HCT116 (cell line): ENCODE results near the gene ADGRV1. TPM values are rescaled to one million over a fixed set of nuclear protein-coding genes. Genes with fewer than 3 reads are reported as not detected.

Experiments used
- ATAC-seq: fragments of 200-7000 bp; cut with Tn5 transposase; 2 replicates; pipeline ENCODE4 v1.9.1; 2020; ENCODE audit warnings: mild to moderate bottlenecking, moderate library complexity
- BruUV-seq: library from RNA; stranded (reverse); fragments of 400-500 nt; replicated peaks from 2 replicates; lab custom pipeline; 2021; lab: Mats Ljungman, UMichigan
- CTCF ChIA-PET: fragments of 300-600 bp; sonication (Branson Sonifier 250); formaldehyde crosslinking; loops from one replicate; lab custom pipeline; 2021; ENCODE audit warnings: antibody characterized with exemption; lab: Charles Lee
- POLR2A ChIA-PET: fragments of 300-600, 350-600 bp; sonication (Branson Sonifier 250); formaldehyde crosslinking; loops from one replicate; lab custom pipeline; 2021; ENCODE audit warnings: antibody characterized with exemption; lab: Charles Lee
- RAD21 ChIA-PET, 2 experiments: fragments of 300-600 bp; sonication (Branson Sonifier 250); formaldehyde crosslinking; loops; one replicate each; lab custom pipeline; 2023; ENCODE audit warnings: low total read pairs in 2 of 2; ENCODE audit not compliant: uncharacterized antibody in 2 of 2, unreplicated experiment in 2 of 2, low non-redundant PET in 1 of 2; lab: Charles Lee
- DNase-seq: peaks from one replicate; pipeline ENCODE4 v3.0.0-alpha.2; 2010; ENCODE audit warnings: low read depth, low spot score
- H2AFZ ChIP-seq: fragments of 200-600 bp; shearing (Covaris generic), sonication (generic); 2 replicates; pipeline ENCODE4 v1.6.1; 2017; ENCODE audit warnings: low read depth, mixed run types, mixed read lengths, antibody characterized with exemption, low read length; ENCODE audit not compliant: poor library complexity, severe bottlenecking
- H3K27ac ChIP-seq: 2 replicates; pipeline ENCODE4 v1.5.1; 2012; ENCODE audit warnings: low read depth, low read length
- H3K27me3 ChIP-seq: fragments of 200-600 bp; sonication (generic); 2 replicates; pipeline ENCODE4 v1.6.1; 2016; ENCODE audit warnings: mixed run types, low read length, mixed read lengths; ENCODE audit not compliant: insufficient read depth
- H3K36me3 ChIP-seq, 2 experiments: fragments of 200-500 bp in 1 of 2; fragments of 200-600 bp in 1 of 2; sonication (Bioruptor generic) in 1 of 2; sonication (generic) in 1 of 2; 2 replicates each; pipeline versions ENCODE4 v1.5.1 to v1.6.1; 2014 to 2016; ENCODE audit warnings: low read length in 2 of 2, inconsistent platforms in 1 of 2, mixed read lengths in 1 of 2, mixed run types in 1 of 2; ENCODE audit not compliant: insufficient read depth in 2 of 2, control insufficient read depth in 1 of 2
- H3K4me1 ChIP-seq, 2 experiments: fragments of 200-600 bp in 1 of 2; sonication (generic) in 1 of 2; 2 replicates each; pipeline versions ENCODE4 v1.5.1 to v1.6.1; 2012 to 2017; ENCODE audit warnings: low read length in 2 of 2, inconsistent platforms in 1 of 2, mild to moderate bottlenecking in 1 of 2, mixed read lengths in 1 of 2, mixed run types in 1 of 2, moderate library complexity in 1 of 2; ENCODE audit not compliant: insufficient read depth in 2 of 2, control insufficient read depth in 1 of 2
- H3K4me2 ChIP-seq: fragments of 200-600 bp; sonication (generic); 2 replicates; pipeline ENCODE4 v1.6.1; 2017; ENCODE audit warnings: mixed run types, low read length, mixed read lengths
- H3K4me3 ChIP-seq, 2 experiments: fragments of 200-600 bp in 1 of 2; sonication (generic) in 1 of 2; replicated peaks in 1 of 2; 2 replicates each; pipeline ENCODE4 v1.5.1; 2011 to 2016; ENCODE audit warnings: low read length in 2 of 2, control low read depth in 1 of 2, low read depth in 1 of 2, mild to moderate bottlenecking in 1 of 2, mixed read lengths in 1 of 2, mixed run types in 1 of 2
- H3K79me2 ChIP-seq: fragments of 200-600 bp; sonication (generic); 2 replicates; pipeline ENCODE4 v1.6.1; 2017; ENCODE audit warnings: mild to moderate bottlenecking, mixed run types, low read length, moderate library complexity, mixed read lengths; ENCODE audit not compliant: insufficient read depth
- H3K9ac ChIP-seq: fragments of 200-600 bp; sonication (generic); 2 replicates; pipeline ENCODE4 v1.6.1; 2016; ENCODE audit warnings: low read length, mixed read lengths
- H3K9me2 ChIP-seq: fragments of 200-600 bp; sonication (generic), shearing (Covaris generic); 2 replicates; pipeline ENCODE4 v1.6.1; 2017; ENCODE audit warnings: mixed run types, mild to moderate bottlenecking, moderate library complexity; ENCODE audit not compliant: insufficient read depth
- H3K9me3 ChIP-seq, 2 experiments: fragments of 200-500 bp in 1 of 2; fragments of 200-600 bp in 1 of 2; sonication (Bioruptor generic) in 1 of 2; sonication (generic) in 1 of 2; 2 replicates each; pipeline ENCODE4 v1.6.1; 2014 to 2017; ENCODE audit warnings: low read length in 2 of 2, mixed read lengths in 2 of 2, inconsistent platforms in 1 of 2, low read depth in 1 of 2, mild to moderate bottlenecking in 1 of 2, mixed run types in 1 of 2, moderate library complexity in 1 of 2; ENCODE audit not compliant: control insufficient read depth in 1 of 2, insufficient read depth in 1 of 2
- H4K20me1 ChIP-seq: fragments of 200-600 bp; sonication (generic), shearing (Covaris generic); 2 replicates; pipeline ENCODE4 v1.6.1; 2017; ENCODE audit warnings: mixed run types, mild to moderate bottlenecking, moderate library complexity; ENCODE audit not compliant: insufficient read depth
- ATF3 ChIP-seq: IDR thresholded peaks from 2 replicates; pipeline ENCODE4 v1.6.1; 2012
- CBX3 ChIP-seq: IDR thresholded peaks from 2 replicates; pipeline ENCODE4 v1.6.1; 2012; ENCODE audit warnings: low read depth
- CEBPB ChIP-seq: IDR thresholded peaks from 2 replicates; pipeline ENCODE4 v1.6.1; 2012; ENCODE audit warnings: low read depth
- EGR1 ChIP-seq: IDR thresholded peaks from 2 replicates; pipeline ENCODE4 v1.6.1; 2012; ENCODE audit warnings: low read depth
- EZH2 ChIP-seq: fragments of 200-600 bp; sonication (generic); IDR thresholded peaks from 2 replicates; pipeline ENCODE4 v1.6.1; 2017; ENCODE audit warnings: antibody characterized with exemption, mixed run types
- EZH2phosphoT487 ChIP-seq: fragments of 200-600 bp; IDR thresholded peaks from 2 replicates; pipeline ENCODE4 v1.6.1; 2018; ENCODE audit warnings: antibody characterized with exemption, borderline replicate concordance
- FOSL1 ChIP-seq: IDR thresholded peaks from 2 replicates; pipeline ENCODE4 v1.6.1; 2012; ENCODE audit warnings: low read depth
- POLR2AphosphoS5 ChIP-seq: IDR thresholded peaks from 2 replicates; pipeline ENCODE4 v1.6.1; 2011; ENCODE audit warnings: mild to moderate bottlenecking, low read depth, low read length, moderate library complexity
- SIN3A ChIP-seq: IDR thresholded peaks from 2 replicates; pipeline ENCODE4 v1.6.1; 2012; ENCODE audit warnings: low read depth
- TCF7L2 ChIP-seq: IDR thresholded peaks from 2 replicates; pipeline ENCODE4 v1.7.0; 2011; ENCODE audit warnings: borderline replicate concordance, inconsistent platforms; ENCODE audit not compliant: insufficient read depth, insufficient read length; ENCODE audit errors: extremely low read depth
- YY1 ChIP-seq: IDR thresholded peaks from 2 replicates; pipeline ENCODE4 v1.6.1; 2011; ENCODE audit warnings: low read length, low read depth, moderate library complexity, mild to moderate bottlenecking; ENCODE audit not compliant: insufficient replicate concordance; ENCODE audit errors: extremely low read depth
- ZFX ChIP-seq: fragments of 450-650 bp; IDR thresholded peaks from 2 replicates; pipeline ENCODE4 v1.6.1; 2017
- ZNF274 ChIP-seq: fragments of 200-500 bp; sonication (Bioruptor generic); IDR thresholded peaks from 2 replicates; pipeline ENCODE4 v1.6.1; 2014; ENCODE audit warnings: mild to moderate bottlenecking, low read depth, low read length, inconsistent platforms
- intact Hi-C: fragments of 100-400 bp; cut with micrococcal nuclease; formaldehyde crosslinking; loops from 2 replicates; pipeline ENCODE4 v1.10.0; 2022
- total RNA-seq: library from RNA; stranded (reverse); gene quantifications from one replicate; pipeline ENCODE4 v1.2.1, GENCODE V29; 2021; ENCODE audit not compliant: unreplicated experiment
- TF ChIP-seq, protein P1 (sequence below): IDR thresholded peaks from 2 replicates; pipeline ENCODE4 v1.6.1; 2012; ENCODE audit warnings: low read depth
- TF ChIP-seq, protein P2 (sequence below): IDR thresholded peaks from 2 replicates; pipeline ENCODE4 v1.6.1; 2012

The ADGRV1 gene
- total RNA-seq, 1 experiment from 2014 or later, result 6.0 TPM

DNA sequence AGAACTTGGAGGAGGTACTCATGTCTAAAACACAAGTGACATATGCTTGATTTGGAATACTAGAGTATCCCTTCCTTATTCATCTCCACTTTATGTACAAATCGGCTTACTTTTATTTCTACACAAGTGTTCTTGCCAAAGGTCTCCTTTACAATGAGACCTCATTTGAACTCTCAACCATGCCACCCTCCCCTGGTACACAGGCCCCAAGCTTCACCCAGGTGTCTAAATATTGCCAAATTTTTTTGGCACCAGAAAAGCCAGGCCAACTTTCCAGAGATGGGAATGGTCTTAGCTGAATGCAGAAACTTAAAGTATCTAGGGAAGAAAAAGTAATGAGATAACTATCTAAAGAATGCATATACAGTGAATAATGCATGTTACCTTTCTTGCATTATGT is 48.2 kb upstream of the ADGRV1 start (continued):
- TF ChIP-seq, protein P1, sequence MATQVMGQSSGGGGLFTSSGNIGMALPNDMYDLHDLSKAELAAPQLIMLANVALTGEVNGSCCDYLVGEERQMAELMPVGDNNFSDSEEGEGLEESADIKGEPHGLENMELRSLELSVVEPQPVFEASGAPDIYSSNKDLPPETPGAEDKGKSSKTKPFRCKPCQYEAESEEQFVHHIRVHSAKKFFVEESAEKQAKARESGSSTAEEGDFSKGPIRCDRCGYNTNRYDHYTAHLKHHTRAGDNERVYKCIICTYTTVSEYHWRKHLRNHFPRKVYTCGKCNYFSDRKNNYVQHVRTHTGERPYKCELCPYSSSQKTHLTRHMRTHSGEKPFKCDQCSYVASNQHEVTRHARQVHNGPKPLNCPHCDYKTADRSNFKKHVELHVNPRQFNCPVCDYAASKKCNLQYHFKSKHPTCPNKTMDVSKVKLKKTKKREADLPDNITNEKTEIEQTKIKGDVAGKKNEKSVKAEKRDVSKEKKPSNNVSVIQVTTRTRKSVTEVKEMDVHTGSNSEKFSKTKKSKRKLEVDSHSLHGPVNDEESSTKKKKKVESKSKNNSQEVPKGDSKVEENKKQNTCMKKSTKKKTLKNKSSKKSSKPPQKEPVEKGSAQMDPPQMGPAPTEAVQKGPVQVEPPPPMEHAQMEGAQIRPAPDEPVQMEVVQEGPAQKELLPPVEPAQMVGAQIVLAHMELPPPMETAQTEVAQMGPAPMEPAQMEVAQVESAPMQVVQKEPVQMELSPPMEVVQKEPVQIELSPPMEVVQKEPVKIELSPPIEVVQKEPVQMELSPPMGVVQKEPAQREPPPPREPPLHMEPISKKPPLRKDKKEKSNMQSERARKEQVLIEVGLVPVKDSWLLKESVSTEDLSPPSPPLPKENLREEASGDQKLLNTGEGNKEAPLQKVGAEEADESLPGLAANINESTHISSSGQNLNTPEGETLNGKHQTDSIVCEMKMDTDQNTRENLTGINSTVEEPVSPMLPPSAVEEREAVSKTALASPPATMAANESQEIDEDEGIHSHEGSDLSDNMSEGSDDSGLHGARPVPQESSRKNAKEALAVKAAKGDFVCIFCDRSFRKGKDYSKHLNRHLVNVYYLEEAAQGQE, result no peak

DNA sequence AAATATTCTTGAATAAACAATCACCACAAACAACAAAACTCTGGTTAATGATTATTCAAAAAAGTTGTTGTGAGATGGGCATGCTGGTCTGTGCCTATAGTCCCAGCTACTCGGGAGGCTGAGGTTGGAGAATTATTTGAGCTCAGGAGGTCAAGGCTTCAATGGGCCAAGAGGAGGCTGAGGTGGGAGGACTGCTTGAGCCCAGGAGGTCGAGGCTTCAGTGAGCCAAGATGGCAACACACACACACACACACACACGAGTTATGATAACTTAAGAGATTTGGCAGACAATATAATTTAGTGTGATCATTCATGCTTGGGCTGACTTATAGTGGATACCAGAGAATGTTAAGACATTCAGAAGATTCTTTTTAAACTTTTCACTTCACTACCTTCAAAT is 44.1 kb upstream of the ADGRV1 start:
- Histone ChIP-seq H3K9me3 (no peaks in the 10 kb centered on the region), H2AFZ (no peak overlapping the region), H3K27ac (no peak overlapping the region), H3K4me3 (no peak overlapping the region), H3K79me2 (no peaks in the 10 kb centered on the region; the same call in 1 of the 2 replicates), H3K9me2 (no peaks in the 10 kb centered on the region), H3K4me2 (no peak overlapping the region)
- ChIA-PET RAD21 (no interaction called here), POLR2A (no interaction called here)
- no peak for ATAC-seq
- no TSS peak for BruUV-seq
- TF ChIP-seq EZH2, result no peak
- TF ChIP-seq SIN3A, result no peak
- TF ChIP-seq, protein P2, sequence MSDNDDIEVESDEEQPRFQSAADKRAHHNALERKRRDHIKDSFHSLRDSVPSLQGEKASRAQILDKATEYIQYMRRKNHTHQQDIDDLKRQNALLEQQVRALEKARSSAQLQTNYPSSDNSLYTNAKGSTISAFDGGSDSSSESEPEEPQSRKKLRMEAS, result no peak
- TF ChIP-seq ATF3, result no peak
- TF ChIP-seq EZH2phosphoT487, result no peak
- TF ChIP-seq ZNF274, result no peak
- no peak for TF ChIP-seq CEBPB
- TF ChIP-seq YY1, result no peak
- TF ChIP-seq CBX3, result no peak
- no peak for TF ChIP-seq EGR1
- TF ChIP-seq, protein P1, result no peak
- TF ChIP-seq ZFX, result no peak
- no peak for TF ChIP-seq FOSL1
- no peak for TF ChIP-seq POLR2AphosphoS5
- TF ChIP-seq TCF7L2, result no peak
- TF ChIP-seq, all 23 proteins: peak for 0
- Histone ChIP-seq H3K27me3 (no peaks in the 10 kb centered on the region), H3K4me1 (peaks cover 0 to 6% of the 10 kb centered on the region in 2 experiments; a peak in 1 of 4 replicates), H4K20me1 (no peaks in the 10 kb centered on the region; the same call in none of the 2 replicates), H3K36me3 (peaks cover 0 to 2% of the 10 kb centered on the region in 2 experiments; a peak in 1 of 4 replicates), H3K9ac (no peak overlapping the region)
- CTCF ChIA-PET, result no interaction called here
- intact Hi-C loops, result no loop called here
- DNase-seq, result no peak
